Right lobe of liver (tissue), 4 donors: Measurements from ENCODE around the gene BAHD1.

Experiments
- CTCF ChIP-seq, 4 donors: fragments of 200-600 bp in 3 of 4; fragments of 450-650 bp in 1 of 4; IDR thresholded peaks; one replicate each; pipeline versions ENCODE4 v1.5.1 to v1.8.0; 2016 to 2022; ENCODE audit warnings: antibody characterized with exemption in 4 of 4, mild to moderate bottlenecking in 2 of 4
- POLR2A ChIP-seq: fragments of 450-650 bp; IDR thresholded peaks from one replicate; pipeline ENCODE4 v1.6.1; 2017; ENCODE audit warnings: antibody characterized with exemption, mild to moderate bottlenecking
- donor health status: DM: no; HTN: no; CAD: no.
- donor health status: DM: no; HTN: no; CAD: no.
- donor health status: DM: no; HTN: yes; CAD: no.

DNA sequence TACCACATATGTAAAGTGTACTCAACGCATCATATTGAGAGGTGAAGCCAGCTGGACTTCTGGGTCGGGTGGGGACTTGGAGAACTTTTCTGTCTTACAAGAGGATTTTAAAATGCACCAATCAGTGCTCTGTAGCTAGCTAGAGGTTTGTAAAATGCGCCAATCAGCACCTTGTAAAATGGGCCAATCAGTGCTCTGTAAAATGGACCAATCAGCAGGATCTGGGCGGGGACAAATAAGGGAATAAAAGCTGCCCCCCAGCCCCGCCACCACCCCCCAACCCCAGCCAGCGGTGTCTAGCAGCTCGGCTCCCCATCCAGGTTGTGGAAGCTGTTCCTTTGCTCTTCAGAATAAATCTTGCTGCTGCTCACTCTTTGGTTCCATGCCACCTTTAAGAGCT is 41.4 kb upstream of the BAHD1 start:
- TF ChIP-seq CTCF (IDR thresholded peaks at IDR 0.05), result no peak
- TF ChIP-seq POLR2A, result no peak
